Hepatic stellate cell (primary cell): ENCODE data around the gene TMEM121.
"Not testable (repeated sequence)": the region's sequence is repeated elsewhere in the genome, so short reads cannot be mapped to it uniquely, and the experiment has no call there.

Experiments used
- DNase-seq: peaks from one replicate; pipeline ENCODE4 v3.0.0; 2011; ENCODE audit warnings: low spot score

Gene TMEM121

GRCh38 chr14:105528586-105529318 is 2.4 kb downstream of the TMEM121 start:
- no peak for DNase-seq

GRCh38 chr14:105529319-105529568 is 2.9 kb downstream of the TMEM121 start:
- no peak for DNase-seq

DNA sequence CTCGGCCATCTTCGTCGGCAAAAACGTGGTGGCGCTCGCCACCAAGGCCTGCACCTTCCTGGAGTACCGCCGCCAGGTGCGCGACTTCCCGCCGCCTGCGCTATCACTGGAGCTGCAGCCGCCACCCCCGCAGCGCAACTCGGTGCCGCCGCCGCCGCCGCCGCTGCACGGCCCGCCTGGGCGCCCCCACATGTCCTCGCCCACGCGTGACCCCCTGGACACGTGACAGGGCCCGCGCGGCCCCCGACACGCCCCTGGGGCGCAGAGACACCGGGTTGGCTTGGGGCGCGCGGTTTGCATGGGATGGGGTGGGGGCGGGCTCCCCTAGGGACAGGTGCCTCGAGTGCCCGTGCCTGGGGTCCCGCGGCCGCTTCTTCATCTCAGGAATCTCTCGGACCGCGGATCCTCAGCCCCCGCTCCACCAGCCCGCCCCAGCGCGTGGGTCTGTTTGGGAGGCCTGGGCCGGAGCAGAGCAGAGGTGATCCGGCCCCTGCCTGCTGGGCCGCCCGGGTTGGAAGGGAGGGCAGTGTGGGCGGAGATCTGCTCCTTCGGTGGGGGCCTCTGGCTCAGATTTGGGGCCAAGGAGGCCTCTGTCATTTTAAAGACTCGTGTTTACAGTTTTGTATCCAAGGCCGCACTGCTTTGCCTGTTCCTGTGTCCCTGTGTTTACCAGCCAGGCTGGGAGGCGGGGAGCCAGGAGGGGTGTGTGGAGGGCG is 3.3 kb downstream of the TMEM121 start:
- no peak for DNase-seq

GRCh38 chr14:105530285-105531087 is 4.1 kb downstream of the TMEM121 start:
- DNase-seq = no peak

- DNase-seq = no peak
Measured at GRCh38 chr14:105531088-105531893, 4.9 kb downstream of the TMEM121 start.

DNA sequence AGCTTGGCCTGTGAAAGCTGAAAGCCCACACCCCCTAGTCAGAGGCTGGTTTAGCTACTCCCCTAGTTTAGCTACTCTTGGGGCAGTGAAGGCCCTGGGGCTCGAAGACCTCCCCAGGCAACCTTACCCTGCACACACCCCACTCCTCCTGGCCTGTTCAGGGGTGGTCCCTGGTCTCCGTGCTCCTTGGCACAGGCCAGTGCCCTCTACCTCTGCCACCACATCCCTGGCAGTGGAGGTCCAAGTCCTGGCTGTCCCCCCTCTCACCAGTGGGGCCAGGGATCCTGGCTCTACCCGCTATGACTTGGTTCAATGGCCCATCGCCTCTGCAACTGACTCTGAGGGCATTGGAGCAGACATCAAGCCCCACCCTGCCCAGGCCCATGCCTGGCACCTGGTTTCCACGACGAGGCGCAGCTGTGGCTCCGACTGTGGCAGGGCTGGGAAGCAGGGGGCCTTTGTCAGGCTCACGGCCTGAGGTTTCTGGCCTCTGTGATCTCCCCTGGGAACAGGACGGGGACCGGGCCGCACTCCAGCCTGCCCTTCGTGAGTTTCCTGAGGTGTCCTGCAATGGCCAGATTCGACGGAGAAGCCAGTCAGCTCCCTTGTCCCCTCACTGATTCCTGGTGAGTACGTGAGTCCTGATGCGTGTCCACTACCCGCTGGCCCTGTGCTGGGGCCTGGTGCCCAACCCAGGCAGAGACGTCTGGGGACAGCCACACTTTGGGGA is 5.7 kb downstream of the TMEM121 start:
- no peak for DNase-seq

GRCh38 chr14:105532735-105533141 is 6.4 kb downstream of the TMEM121 start:
- peak; percentile 76 for DNase-seq

DNA sequence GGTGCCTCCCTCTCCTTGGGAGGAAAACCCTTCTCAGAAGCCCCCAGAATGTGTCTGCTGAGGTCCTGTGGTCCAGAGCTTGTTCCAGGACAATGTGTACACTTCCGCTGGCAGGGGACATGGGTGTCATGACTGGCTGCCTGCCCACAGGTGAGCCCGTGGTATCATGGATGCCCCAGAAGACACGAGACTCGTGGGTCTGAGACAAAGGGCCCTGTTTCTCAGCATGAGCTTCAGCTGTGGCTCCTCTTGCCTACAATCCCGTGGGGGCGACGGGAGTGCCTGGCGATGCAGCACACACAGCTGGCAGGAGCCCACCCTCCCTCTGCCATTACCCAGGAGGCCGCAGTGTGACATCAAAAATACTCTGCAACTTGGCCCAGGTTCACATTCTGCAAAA is 7.0 kb downstream of the TMEM121 start:
- no peak for DNase-seq

GRCh38 chr14:105533811-105534498 is 7.6 kb downstream of the TMEM121 start:
- DNase-seq = no peak

- no peak for DNase-seq
Measured at GRCh38 chr14:105534586-105534985, 8.2 kb downstream of the TMEM121 start.

DNA sequence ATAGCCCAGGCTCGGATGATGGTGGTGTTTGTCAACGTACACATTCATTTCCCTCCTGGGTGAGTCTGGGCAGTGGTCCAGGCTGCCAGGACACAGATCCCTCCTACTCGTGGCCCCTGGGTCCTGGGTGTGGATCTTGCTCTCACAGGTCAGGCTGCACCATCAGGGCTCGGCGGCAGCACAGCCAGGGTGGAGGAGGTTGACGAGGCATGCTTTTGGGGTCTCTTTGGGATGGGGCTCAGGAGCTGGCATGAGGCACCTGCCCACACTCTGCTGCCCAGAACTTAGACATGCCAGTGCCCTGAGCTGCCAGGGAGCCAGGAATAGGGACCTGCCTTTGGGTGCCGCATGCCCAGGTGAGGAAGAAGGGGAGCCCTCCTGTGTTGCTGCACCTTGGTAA is 9.7 kb downstream of the TMEM121 start:
- DNase-seq = no peak

DNA sequence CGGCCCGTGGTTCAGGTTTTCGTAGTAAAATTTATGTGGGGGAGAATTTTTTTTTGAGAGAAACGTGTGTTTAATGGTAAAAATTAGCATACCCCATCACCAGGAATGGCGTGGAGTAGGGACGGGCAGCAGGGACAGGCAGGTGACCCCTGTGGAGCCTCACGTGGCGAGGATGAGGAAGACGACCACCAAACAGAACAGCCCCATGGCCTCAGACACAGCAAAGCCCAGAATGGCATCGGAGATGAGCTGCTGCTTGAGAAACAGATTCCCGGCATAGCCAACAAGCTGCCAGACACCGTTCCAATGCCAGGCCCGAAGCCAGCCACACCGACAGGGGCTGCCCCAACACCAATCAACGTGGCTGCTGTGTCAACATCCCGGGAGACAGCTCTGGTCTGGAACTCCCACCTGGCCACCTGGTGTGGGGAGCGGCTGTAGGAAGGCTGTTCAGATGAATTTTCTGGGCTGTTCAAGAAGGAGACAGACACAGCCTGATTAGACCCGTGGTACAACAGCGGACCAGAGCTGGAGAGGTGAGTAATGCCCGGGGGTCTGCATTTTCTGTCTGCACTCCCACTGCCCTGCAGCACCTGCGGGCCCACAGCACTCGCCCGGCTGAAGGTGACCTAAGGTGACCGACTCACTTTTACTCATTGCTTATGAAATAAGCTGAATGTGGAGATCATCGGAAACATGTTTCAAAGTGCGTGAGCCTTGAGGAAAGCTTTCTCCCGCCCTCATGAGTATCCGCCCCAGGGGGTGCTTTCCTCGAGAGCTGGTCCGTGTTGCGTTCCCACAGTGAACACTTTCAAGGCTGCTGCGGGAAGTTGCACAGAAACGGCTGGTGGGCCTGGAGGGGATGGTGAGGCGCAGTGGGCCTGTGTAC is 10.6 kb downstream of the TMEM121 start:
- no peak for DNase-seq

DNA sequence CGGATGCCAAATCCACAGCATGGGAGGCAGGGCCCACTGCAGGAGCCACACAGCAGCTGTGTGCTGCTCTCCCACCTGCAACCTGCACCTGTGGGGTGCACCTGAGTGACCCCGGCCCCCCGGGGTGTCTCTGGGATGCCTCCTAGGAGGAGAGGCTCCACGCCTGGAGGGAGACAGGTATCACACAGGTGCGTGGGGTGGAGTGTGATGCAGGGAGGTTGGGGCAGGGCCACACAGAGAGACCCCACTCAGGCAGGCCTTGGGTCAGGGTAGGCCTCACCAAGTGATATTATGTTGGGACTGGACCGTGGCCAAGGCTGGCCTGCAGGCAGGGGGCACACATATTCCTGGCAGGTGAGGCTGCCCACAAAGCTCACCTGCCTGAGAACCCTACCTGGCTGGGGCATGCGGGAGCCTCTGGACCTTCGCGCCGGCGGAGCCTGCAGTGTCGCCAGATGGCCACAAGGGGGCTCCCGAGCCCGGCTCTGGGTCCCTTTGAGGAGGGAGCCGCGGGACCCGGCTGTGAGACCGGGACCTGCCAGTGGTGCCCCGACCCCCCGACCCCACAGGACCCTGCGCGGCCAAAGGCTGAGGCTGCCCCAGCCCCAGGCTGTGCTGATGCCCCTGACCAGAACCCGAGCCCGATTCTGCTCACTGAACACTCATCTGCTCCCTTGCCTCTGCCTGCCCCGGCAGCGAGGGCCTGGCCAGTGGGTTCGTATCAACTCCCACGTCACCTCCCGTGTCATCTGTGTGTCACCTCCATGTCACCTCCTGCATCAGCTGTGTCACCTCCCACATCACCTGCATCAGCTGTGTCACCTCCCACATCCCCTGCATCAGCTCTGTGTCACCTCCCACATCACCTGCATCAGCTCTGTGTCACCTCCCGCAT is 11.4 kb downstream of the TMEM121 start:
- DNase-seq = peak; percentile 79

GRCh38 chr14:105538481-105539049 is 12.2 kb downstream of the TMEM121 start:
- DNase-seq = no peak

DNA sequence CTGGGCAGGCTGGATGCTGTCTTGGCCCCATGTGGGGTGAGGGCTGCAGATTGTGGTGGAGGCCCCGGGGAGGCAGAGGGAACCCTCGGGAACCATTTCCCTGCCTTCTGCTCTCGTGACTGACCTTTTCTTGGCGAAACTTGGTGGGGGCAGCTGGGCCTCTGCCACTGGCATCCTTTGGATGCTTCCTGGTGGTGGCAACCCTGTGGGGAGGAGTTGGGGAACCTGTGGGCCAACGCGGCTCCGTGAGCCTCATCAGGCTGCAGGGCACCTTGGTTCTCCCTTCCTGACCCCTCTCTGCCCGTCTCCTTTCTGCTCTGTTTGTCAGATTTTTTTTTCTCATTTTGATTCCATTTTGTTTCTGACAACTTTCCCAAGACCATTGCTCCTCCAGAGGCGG is 14.4 kb downstream of the TMEM121 start:
- no peak for DNase-seq

DNA sequence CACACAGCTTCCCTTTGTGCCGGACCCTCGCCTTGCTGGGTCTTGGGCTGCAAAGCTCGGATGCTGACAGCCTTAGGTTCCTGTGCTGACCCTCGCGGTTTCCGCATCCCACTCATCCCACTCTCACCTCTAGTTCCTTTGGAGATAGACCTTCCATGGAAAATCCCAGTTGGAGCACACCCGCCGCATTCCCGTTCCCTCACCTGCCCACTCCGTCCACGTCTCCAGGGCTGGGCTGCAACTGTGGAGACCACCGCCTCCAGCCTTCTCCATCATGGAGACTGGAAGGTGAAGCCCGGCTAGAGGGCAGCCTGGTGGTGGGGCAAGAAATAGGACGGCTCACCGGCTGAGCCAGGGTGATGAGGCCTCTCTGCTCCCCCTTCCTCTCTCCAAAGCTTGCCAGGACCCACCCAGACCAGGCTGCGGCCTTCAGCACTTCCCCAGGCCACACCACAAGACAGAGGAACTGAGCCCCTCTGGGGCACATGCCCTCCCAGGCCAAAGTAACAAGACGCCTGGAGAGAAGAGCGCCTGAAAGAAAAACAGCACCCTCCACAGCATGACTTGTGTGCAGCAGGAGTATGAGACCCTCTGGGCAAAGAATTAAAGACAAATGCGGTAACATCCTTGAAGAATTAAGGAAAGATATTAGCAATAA is 15.0 kb downstream of the TMEM121 start:
- DNase-seq = no peak

- not testable (repeated sequence) for DNase-seq
Measured at GRCh38 chr14:105545676-105546075, 19.3 kb downstream of the TMEM121 start.

DNA sequence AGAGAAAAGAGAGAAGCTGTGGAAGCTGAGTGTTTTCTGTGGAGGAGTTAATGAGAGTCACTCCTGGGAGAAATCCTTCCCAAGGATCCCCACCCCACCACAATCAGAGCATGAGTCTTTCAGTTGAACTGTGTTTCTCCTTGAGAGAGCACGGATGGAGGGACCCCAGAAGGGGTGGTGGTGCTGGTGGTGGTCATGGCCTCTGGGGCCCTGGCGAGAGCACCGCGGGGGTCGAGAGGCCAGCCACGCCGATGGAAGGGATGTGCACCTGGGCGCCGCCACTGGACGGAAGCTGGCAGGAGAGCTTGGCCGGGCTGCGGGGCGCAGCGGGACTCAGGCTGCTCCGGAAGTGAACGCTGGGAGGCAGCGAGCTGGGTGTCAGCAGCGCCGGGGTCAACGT is 20.0 kb downstream of the TMEM121 start:
- DNase-seq = not testable (repeated sequence)
